MM.1S (cell line): ENCODE results near the gene SSBP3.

ENCODE experiments used
- DNase-seq: peaks from one replicate; pipeline ENCODE4 v3.0.0-alpha.2; 2015
- H2AFZ ChIP-seq: fragments of 300-600 bp; sonication (generic); 2 replicates; pipeline ENCODE4 v1.6.0; 2016; ENCODE audit warnings: antibody characterized with exemption, low read length
- H3F3A ChIP-seq: fragments of 300-600 bp; sonication (generic); 2 replicates; pipeline ENCODE4 v1.6.1; 2016; ENCODE audit warnings: mild to moderate bottlenecking, antibody characterized with exemption, low read length, moderate library complexity, mixed read lengths; ENCODE audit not compliant: insufficient read depth
- H3K27ac ChIP-seq: fragments of 300-600 bp; sonication (generic); 2 replicates; pipeline ENCODE4 v1.5.1; 2016; ENCODE audit warnings: mild to moderate bottlenecking, low read length
- H3K27me3 ChIP-seq: fragments of 300-600 bp; sonication (generic); replicated peaks from 2 replicates; pipeline ENCODE4 v1.6.0; 2016; ENCODE audit warnings: low read length; ENCODE audit not compliant: insufficient read depth
- H3K36me3 ChIP-seq: fragments of 300-600 bp; sonication (generic); replicated peaks from 2 replicates; pipeline ENCODE4 v1.6.1; 2016; ENCODE audit warnings: mild to moderate bottlenecking, low read length, mixed read lengths; ENCODE audit not compliant: insufficient read depth
- H3K4me1 ChIP-seq: fragments of 300-600 bp; sonication (generic); 2 replicates; pipeline ENCODE4 v1.6.1; 2016; ENCODE audit warnings: low read length, mixed read lengths
- H3K4me2 ChIP-seq: fragments of 300-600 bp; sonication (generic); 2 replicates; pipeline ENCODE4 v1.6.0; 2016; ENCODE audit warnings: low read depth, low read length
- H3K4me3 ChIP-seq: fragments of 300-600 bp; sonication (generic); 2 replicates; pipeline ENCODE4 v1.5.1; 2016; ENCODE audit warnings: low read length, mixed read lengths
- H3K79me2 ChIP-seq: fragments of 300-600 bp; sonication (generic); 2 replicates; pipeline ENCODE4 v1.6.1; 2016; ENCODE audit warnings: mixed run types, low read length, mixed read lengths
- H3K9ac ChIP-seq: fragments of 300-600 bp; sonication (generic); 2 replicates; pipeline ENCODE4 v1.6.1; 2016; ENCODE audit warnings: low read length, mixed read lengths
- H3K9me2 ChIP-seq: fragments of 300-600 bp; sonication (generic); replicated peaks from 2 replicates; pipeline ENCODE4 v1.6.1; 2016; ENCODE audit warnings: mild to moderate bottlenecking, low read length, mixed read lengths; ENCODE audit not compliant: insufficient read depth
- H3K9me3 ChIP-seq: fragments of 300-600 bp; sonication (generic); replicated peaks from 2 replicates; pipeline ENCODE4 v1.6.1; 2016; ENCODE audit warnings: mild to moderate bottlenecking, low read length, mixed read lengths; ENCODE audit not compliant: insufficient read depth
- H4K20me1 ChIP-seq: fragments of 300-600 bp; sonication (generic); 2 replicates; pipeline ENCODE4 v1.6.1; 2016; ENCODE audit warnings: mild to moderate bottlenecking, low read length, moderate library complexity, mixed read lengths; ENCODE audit not compliant: insufficient read depth
- CTCF ChIP-seq: fragments of 300-600 bp; sonication (generic); IDR thresholded peaks from 2 replicates; pipeline ENCODE4 v1.5.1; 2016; ENCODE audit warnings: antibody characterized with exemption, low read length, mixed read lengths
- EZH2 ChIP-seq: fragments of 300-600 bp; sonication (generic); optimal IDR thresholded peaks from 2 replicates; pipeline ENCODE3; 2017; ENCODE audit warnings: low read depth, mild to moderate bottlenecking, antibody characterized with exemption, low read length, mixed read lengths
- EZH2phosphoT487 ChIP-seq: fragments of 300-600 bp; sonication (generic); IDR thresholded peaks from 2 replicates; pipeline ENCODE4 v1.6.1; 2018; ENCODE audit warnings: antibody characterized with exemption, low read length

The SSBP3 gene

GRCh38 chr1:54417123-54417522, 10.9 kb upstream of the SSBP3 start:
- no peaks in the 10 kb centered on the region for H3K9me3 ChIP-seq
- H3K4me1 ChIP-seq: no peaks in the 10 kb centered on the region
- H4K20me1 ChIP-seq: no peaks in the 10 kb centered on the region
- no peak overlapping the region for H3K4me3 ChIP-seq
- no peaks in the 10 kb centered on the region for H3K9me2 ChIP-seq
- H3K79me2 ChIP-seq: no peaks in the 10 kb centered on the region
- no peak overlapping the region for H3K27ac ChIP-seq
- H3F3A ChIP-seq: no peaks in the 10 kb centered on the region
- H3K9ac ChIP-seq: no peak overlapping the region
- no peak for TF ChIP-seq EZH2phosphoT487
- TF ChIP-seq CTCF: no peak
- TF ChIP-seq EZH2: no peak
- H2AFZ ChIP-seq: no peak overlapping the region
- H3K4me2 ChIP-seq: no peak overlapping the region
- no peak for DNase-seq
- H3K36me3 ChIP-seq: no peaks in the 10 kb centered on the region
- no peaks in the 10 kb centered on the region; the same call in none of the 2 replicates for H3K27me3 ChIP-seq

GRCh38 chr1:54416435-54416834, 10.2 kb upstream of the SSBP3 start:
- H3K4me1 ChIP-seq: no peaks in the 10 kb centered on the region
- no peaks in the 10 kb centered on the region for H3K9me3 ChIP-seq
- no peaks in the 10 kb centered on the region for H3K79me2 ChIP-seq
- no peak overlapping the region for H3K4me2 ChIP-seq
- no peaks in the 10 kb centered on the region for H3K9me2 ChIP-seq
- H2AFZ ChIP-seq: no peak overlapping the region
- no peak overlapping the region for H3K9ac ChIP-seq
- no peak for DNase-seq
- no peaks in the 10 kb centered on the region for H4K20me1 ChIP-seq
- no peaks in the 10 kb centered on the region for H3F3A ChIP-seq
- H3K27me3 ChIP-seq: no peaks in the 10 kb centered on the region; the same call in none of the 2 replicates
- no peak overlapping the region for H3K27ac ChIP-seq
- H3K36me3 ChIP-seq: no peaks in the 10 kb centered on the region
- H3K4me3 ChIP-seq: no peak overlapping the region
- TF ChIP-seq EZH2 (no peak), EZH2phosphoT487 (no peak)

GRCh38 chr1:54415991-54416390, 9.8 kb upstream of the SSBP3 start:
- Histone ChIP-seq H4K20me1 (no peaks in the 10 kb centered on the region), H3K27ac (no peak overlapping the region), H3K27me3 (no peaks in the 10 kb centered on the region; the same call in none of the 2 replicates), H3K9me2 (no peaks in the 10 kb centered on the region), H3K36me3 (no peaks in the 10 kb centered on the region), H3F3A (no peaks in the 10 kb centered on the region), H2AFZ (no peak overlapping the region), H3K79me2 (no peaks in the 10 kb centered on the region), H3K9ac (no peak overlapping the region), H3K4me1 (no peaks in the 10 kb centered on the region), H3K9me3 (no peaks in the 10 kb centered on the region), H3K4me2 (no peak overlapping the region), H3K4me3 (no peak overlapping the region)
- no peak for DNase-seq
- TF ChIP-seq EZH2 (no peak), EZH2phosphoT487 (no peak), CTCF (no peak)

- Histone ChIP-seq H3K9me3 (no peaks in the 10 kb centered on the region), H3K36me3 (no peaks in the 10 kb centered on the region), H3K27me3 (no peaks in the 10 kb centered on the region; the same call in none of the 2 replicates), H3K27ac (no peak overlapping the region), H3K4me2 (no peak overlapping the region), H4K20me1 (no peaks in the 10 kb centered on the region), H2AFZ (no peak overlapping the region), H3K9ac (no peak overlapping the region), H3K79me2 (no peaks in the 10 kb centered on the region), H3F3A (no peaks in the 10 kb centered on the region), H3K9me2 (no peaks in the 10 kb centered on the region), H3K4me3 (no peak overlapping the region), H3K4me1 (no peaks in the 10 kb centered on the region)
- TF ChIP-seq CTCF (no peak), EZH2phosphoT487 (no peak), EZH2 (no peak)
- no peak for DNase-seq
These were observed 9.3 kb upstream of the SSBP3 start for GRCh38 chr1:54415533-54415932.
